GM10266 (cell line): ENCODE data around the gene C1orf87.

ENCODE experiments used
- DNase-seq: peaks from one replicate; pipeline ENCODE4 v3.0.0; 2012; ENCODE audit errors: extremely low spot score
- CTCF ChIP-seq: IDR thresholded peaks from 2 replicates; pipeline ENCODE4 v1.5.1; 2012; ENCODE audit warnings: mild to moderate bottlenecking, low read depth; ENCODE audit not compliant: control insufficient read depth, insufficient read depth; ENCODE audit errors: missing control alignments

The C1orf87 gene

GRCh38 chr1:60031146-60031545, 42.4 kb downstream of the C1orf87 start:
- DNase-seq = no peak
- no peak for TF ChIP-seq CTCF

- DNase-seq = no peak
- TF ChIP-seq CTCF = no peak
Measured at GRCh38 chr1:60025552-60025951, 48.0 kb downstream of the C1orf87 start.

DNA sequence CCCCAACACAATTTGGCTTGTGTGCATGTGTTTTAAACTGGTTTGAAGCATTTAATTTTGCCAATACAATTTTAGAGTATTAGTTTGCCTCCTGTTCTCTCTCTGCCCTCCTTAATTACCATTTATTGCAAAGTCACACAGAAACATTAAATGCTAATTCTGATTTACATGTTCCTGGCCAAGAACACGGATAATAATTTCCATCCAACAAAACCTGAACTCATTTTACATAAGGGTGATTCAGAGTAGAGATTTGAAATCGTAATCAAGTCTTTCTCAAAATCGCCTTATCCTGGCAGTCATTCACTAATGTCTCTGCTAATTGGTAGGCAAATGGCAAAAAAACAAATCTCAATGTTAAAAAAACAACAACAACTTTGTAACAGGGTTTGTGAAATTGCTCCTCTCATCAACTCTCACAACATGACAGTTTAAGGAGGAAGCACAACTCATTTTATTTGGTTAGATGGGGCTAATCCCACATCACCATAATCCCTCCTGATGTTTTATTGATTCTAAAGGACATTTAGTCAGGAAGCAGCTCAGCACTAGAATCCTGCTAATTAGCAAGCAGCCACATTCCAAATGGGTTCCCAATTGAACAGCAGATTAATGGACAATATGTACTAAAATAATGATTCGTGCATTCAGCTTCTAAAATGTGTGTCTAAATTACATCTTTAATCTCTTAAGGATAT, 55.9 kb downstream of the C1orf87 start:
- TF ChIP-seq CTCF = no peak
- no peak for DNase-seq

DNA sequence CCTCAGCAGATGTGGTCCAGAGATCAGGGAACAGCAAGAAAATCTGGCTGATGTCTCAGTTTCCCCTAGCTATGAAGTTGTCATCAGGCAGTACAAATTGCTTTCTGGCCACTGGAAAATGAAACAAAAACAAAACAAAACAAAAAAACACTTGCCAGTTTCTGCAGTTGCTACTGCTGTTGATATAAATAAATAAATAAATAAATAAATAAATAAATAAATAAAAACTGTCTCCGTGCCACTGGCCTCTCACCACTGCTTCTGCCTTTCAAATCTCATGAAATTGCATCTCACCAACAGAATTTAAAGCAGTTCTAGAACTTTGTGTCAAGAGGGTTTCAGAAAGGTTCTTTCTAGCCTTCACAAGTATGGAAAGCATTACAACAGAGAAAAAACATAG, 62.9 kb downstream of the C1orf87 start:
- TF ChIP-seq CTCF = no peak
- DNase-seq = no peak

DNA sequence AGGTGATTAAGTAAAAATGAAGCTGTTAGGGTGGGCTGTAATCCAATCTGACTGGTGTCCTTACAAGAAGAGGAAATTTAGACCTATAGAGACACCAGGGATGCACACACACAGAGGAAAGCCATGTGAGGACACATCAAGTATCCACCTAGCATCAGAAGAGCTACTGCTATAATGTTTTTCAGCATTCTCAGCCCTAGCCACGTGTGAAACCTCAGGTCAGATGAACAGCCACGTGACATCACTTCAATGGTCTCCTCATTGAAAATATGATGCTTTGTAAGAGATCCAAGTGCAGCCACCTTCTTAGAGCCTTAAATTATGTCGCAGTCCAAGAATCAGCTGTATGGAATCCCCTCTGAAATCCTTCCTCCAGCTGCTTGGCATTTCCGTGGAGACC, 65.1 kb downstream of the C1orf87 start:
- DNase-seq = no peak
- TF ChIP-seq CTCF = no peak

DNA sequence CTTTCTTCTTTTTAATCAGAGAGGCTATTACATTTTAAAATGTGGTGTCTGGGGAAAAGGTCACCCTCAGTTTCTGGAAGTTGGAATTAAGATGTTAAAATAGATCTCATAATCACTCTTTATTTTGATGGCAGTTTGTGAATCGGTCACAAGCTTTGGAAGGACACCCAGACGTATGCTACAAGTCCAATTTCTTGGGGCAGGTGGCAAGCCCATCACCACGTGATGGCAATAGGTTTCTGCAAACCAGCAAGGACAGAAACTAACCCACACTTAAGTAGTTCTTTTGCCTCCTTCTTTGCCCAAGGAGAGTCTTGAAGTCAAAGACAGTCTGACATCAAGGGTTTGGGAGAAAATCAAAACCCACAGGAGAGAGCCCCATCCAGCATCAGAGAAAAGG, 72.9 kb downstream of the C1orf87 start:
- TF ChIP-seq CTCF = no peak
- DNase-seq = no peak

- no peak for TF ChIP-seq CTCF
Measured at GRCh38 chr1:59999746-60000145, 73.8 kb downstream of the C1orf87 start.

More at GRCh38 chr1:59999746-60000145, 73.8 kb downstream of the C1orf87 start:
- DNase-seq = no peak
